Smooth muscle cell of the brain vasculature (primary cell): ENCODE results near the gene CHKB.
A peak's percentile ranks its signal among the peaks of the same experiment; 100 is the strongest.
"Not testable (repeated sequence)": the region's sequence is repeated elsewhere in the genome, so short reads cannot be mapped to it uniquely, and the experiment has no call there.

Source experiments
- DNase-seq: peaks from one replicate; pipeline ENCODE4 v3.0.0-alpha.2; 2012; ENCODE audit warnings: low read depth, low spot score

CHKB gene, protein sequence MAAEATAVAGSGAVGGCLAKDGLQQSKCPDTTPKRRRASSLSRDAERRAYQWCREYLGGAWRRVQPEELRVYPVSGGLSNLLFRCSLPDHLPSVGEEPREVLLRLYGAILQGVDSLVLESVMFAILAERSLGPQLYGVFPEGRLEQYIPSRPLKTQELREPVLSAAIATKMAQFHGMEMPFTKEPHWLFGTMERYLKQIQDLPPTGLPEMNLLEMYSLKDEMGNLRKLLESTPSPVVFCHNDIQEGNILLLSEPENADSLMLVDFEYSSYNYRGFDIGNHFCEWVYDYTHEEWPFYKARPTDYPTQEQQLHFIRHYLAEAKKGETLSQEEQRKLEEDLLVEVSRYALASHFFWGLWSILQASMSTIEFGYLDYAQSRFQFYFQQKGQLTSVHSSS

GRCh38 chr22:50582493-50583293, at the start of gene CHKB:
CHKB (minus strand) TSS chr22:50582849; CDS start chr22:50582781, 68 bp downstream.
- DNase-seq, result peak; percentile 93

DNA sequence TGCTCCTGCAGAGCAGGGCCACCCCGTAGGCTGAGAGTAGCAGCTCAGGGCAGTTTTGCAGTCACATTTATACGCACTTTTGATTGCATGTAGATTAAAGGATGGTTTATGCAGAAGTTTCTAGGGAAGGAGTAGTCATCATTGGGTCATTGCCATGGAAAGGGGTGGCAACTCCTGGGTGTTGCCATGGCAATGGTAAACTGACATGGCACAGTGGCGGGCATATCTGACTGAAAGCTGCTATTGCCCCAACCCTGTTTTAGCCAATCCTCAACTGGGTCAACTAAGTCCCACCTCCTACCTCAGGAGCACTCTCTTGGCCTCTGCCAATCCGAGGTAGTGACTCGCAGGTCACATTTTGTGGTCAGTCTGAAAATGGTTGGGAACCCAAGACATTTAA, 47.7 kb upstream of the CHKB start:
- DNase-seq, result no peak

DNA sequence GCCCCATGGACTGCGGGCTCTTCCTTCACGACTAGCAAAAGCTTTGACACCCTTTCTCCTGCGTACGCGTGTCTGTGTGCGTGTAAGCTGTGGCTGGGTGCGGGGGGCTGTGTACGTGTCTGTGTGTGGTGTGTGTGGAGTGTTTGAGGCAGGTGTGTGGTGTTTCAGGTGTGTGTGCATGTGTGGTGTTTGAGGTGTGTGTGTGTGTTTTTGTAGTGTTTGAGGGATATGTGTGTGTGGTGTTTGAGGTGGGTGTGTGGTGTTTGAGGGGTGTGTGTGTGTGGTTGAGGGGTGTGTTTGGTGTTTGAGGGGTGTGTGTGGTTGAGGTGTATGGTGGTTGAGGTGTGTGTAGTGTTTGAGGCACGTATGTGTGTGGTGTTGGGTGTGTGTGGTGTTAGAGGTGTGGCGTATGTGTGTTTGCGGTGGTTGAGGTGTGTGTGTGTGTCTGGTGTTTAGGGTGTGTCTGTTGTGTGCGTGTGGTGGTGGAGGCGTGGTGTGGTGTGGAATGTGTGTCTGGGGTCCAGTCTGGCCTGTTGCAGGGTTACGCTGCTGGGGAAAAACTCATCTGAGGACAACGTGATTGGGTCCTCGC, 46.0 kb upstream of the CHKB start:
- no peak for DNase-seq

DNA sequence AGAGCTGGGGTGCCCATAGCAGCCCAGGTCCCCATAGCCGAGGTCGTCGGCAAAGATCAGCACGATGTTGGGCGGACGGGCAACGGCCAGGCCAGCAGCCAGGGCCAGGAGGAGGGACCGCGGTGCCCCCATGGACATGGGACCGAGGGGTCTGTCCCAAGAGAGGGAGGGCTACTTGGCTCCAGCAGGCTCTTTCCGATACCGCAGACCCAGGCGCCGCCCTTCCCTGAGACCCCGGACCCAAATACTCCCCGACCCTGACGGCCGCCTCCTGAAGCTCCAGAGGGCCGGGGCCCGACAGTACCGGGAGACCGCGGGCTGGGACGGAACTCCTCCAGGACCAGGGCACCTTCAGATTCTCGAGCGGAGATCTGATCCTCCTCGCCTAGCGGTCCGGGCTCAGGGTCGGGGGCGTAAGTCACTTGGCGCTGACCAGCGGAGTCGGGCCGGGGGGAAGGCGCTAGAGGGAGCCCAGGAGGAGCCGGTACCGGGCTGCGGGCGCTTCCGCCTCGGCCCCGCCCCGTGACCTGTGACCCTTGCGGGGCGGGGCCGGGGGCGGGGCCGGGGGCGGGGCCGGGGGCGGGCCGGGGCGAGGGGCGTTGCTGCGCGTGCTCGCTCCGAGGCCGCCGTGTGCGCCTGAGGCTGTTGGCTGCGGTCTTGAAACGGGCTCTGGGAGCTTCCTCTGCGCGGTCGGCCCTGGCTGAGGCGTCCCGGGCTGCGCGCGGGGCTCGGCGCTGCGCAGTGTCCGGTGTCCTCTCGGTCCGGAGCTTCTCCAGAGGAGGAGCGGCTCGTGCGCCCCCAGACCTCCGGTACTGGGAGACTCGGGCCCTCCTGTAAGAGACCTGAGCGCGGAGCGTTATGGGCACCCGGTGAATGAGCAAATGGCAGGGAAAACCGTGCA, 45.2 kb upstream of the CHKB start, which contains the start of gene ARSA:
ARSA (minus strand) TSS at position 511 of the 901 bp plus-strand sequence; CDS start at position 138, 373 bp downstream.
- peak; percentile 35 for DNase-seq

- no peak for DNase-seq
Measured at GRCh38 chr22:50626850-50627641, 44.4 kb upstream of the CHKB start.

GRCh38 chr22:50626314-50626849, 43.7 kb upstream of the CHKB start:
- DNase-seq, result no peak

DNA sequence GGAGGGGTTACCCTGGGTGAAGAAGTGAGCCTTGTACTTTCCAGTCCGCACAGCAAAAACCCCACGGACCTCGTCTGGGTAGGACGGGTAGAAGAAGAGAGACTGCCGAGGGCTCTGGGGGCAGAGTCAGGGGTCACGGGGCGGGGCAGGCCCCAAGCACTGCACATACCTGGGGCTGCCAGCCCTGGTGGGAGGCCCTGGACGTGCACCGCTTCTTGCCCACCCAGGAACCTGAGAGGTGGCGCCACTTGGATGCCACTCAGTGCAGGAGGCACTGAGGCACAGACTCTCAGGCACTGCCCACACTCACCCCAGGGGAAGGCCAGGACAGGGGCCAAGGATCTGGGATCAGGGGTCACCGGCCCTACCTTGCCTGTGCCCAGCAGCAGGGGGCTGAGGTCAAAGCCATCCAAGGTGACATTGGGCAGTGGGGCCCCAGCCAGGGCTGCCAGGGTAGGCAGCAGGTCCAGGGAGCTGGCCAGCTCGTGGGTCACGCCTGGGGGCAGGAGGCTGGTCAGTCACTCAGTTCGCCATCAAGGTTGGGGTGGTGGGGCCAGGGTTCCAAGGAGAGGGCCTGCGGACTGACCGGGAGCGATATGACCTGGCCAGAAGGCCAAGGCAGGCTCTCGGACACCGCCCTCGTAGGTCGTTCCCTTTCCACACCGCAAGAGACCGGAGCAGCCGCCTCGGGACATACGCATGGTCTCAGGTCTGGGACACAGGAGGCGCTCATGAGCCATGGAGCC, 43.1 kb upstream of the CHKB start:
- no peak for DNase-seq

DNA sequence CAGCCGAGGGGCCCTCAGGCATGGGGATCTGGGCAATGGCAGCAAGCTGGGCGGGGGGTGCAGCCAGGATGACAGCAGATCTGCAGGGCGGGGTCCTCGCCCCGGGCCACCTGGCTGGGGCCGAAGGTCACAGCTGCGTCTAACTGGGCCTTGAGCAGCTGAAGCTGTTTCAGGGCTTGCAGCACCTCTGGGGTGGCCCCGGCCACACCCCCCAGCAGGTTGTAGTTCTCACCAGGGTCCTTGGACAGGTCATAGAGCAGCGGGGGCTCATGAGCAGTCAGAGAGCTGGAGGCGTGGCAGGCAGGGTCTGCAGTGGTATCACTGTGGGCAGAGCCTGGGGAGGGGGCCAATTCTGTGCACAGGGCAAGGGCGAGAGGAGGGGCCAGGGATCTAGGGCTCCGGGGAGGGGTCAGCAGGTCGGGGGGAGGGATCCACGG, 42.5 kb upstream of the CHKB start:
- no peak for DNase-seq

- DNase-seq, result no peak
Measured at GRCh38 chr22:50624347-50625130, 41.9 kb upstream of the CHKB start.

- no peak for DNase-seq
Measured at GRCh38 chr22:50622723-50623327, 40.2 kb upstream of the CHKB start.

GRCh38 chr22:50621948-50622722, 39.5 kb upstream of the CHKB start:
- no peak for DNase-seq

DNA sequence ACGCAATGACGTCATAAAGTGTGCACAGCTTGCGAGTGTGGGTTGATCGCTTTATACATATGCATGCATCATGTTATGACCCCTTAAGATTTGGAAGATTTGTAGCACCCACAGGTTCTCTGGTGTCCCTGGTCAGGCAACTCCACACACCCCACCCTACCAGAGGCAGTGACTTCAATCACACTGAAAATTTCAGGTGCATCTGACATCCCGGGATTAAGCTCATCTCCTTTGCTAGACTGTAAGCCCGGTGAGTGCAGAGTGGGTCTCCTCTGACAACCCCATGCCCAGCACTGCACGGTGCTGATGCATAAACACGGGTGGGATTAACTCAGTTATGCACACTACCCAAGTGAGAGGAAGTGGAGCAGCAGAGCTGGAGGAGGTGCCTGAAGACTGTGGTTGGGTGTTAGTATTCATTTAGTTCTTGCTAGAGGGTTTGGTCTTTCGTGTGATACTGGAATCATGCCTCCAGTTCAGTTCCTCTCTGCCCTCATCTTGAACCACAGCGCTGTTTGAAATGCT, 38.8 kb upstream of the CHKB start:
- no peak for DNase-seq

DNA sequence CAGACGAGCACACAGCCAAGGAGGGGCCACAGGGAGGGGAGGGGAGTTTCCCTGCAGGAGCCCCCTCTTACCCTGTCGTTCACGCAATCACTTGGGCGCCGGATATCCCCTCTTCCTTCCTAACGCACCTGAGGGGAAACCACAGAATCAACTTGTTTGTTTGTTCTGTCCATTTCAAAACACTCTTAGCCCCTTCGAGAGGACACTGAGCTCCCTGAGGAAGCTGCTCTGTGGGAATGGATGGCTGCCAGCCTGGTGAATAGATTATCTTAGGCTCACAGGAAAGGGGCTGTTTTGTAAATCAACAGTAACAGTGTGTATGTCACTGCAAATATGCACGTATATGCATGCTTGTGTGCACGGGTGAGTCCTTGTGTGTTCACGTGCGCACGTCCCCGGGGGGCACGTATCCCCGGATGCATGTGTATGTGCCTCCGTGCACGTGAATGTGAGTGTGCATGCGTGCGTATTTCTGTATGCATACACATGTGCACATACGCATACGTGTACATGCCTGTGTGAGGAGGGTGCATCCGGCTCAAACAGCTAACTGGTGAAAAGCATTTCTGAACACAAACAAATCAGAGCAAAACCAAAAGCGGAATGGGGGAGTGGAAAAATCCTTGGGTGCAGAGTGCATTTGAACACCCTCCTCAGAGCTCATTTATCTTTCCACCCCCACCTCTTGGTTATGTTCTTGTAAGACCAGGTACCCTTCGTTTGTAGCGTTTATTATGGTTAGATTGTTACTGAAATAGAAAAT, 38.1 kb upstream of the CHKB start:
- no peak for DNase-seq

- DNase-seq, result not testable (repeated sequence)
Measured at GRCh38 chr22:50614296-50614695, 31.6 kb upstream of the CHKB start.

DNA sequence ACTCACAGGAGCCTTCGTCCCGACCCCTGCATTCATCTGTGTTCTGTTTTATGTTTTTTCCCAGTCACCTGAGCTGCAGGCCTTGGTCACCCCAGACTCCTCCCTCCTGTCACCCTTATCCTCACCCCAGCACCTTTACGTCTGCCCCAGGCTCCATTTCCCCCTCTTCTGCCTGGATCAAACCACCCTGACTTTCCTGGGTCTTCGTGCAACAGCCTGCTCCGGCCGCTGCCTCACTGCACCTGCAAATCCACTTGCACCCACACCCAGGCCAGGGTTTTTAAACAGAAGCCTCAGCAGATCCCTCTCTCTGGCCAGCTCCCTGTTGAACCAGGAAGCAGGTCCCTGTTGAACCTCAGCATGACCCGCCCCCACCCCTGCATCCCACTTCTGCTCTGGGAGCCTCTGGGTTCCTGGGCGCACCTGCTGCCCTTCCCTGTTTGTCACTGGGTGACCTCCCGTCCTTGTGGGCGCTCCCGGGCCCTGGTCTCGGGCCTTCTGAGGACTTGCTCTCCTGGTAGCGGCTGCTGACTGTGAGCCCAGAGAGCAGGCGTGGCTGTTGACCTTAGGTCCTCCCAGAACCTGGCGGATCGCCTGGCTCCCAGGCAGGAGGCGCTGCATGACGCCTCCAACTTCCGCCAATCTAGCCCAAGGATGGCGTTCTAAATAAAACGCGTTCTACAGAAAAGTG, 30.8 kb upstream of the CHKB start:
- DNase-seq, result no peak
